Loucy (cell line): ENCODE data around the gene ALAD.

Experiments used
- H2AFZ ChIP-seq: fragments of 200-600 bp; sonication (generic); 2 replicates; pipeline ENCODE4 v1.6.0; 2016; ENCODE audit warnings: antibody characterized with exemption, mild to moderate bottlenecking, low read length, moderate library complexity
- H3F3A ChIP-seq: fragments of 200-600 bp; 2 replicates; pipeline ENCODE4 v1.6.0; 2016; ENCODE audit warnings: antibody characterized with exemption, low read depth, mild to moderate bottlenecking
- H3K27me3 ChIP-seq: fragments of 200-600 bp; sonication (generic); 2 replicates; pipeline ENCODE4 v1.6.1; 2014; ENCODE audit warnings: low read length, mild to moderate bottlenecking; ENCODE audit not compliant: insufficient read depth, poor library complexity, severe bottlenecking
- H3K36me3 ChIP-seq: fragments of 200-600 bp; sonication (generic); 2 replicates; pipeline ENCODE4 v1.6.1; 2016; ENCODE audit warnings: low read length; ENCODE audit not compliant: insufficient read depth
- H3K4me1 ChIP-seq: fragments of 200-600 bp; sonication (generic); 2 replicates; pipeline ENCODE4 v1.5.1; 2014; ENCODE audit warnings: low read length, mild to moderate bottlenecking; ENCODE audit not compliant: insufficient read depth, poor library complexity, severe bottlenecking
- H3K4me2 ChIP-seq: fragments of 200-600 bp; sonication (generic); 2 replicates; pipeline ENCODE4 v1.6.0; 2014; ENCODE audit warnings: antibody characterized with exemption, low read length, low read depth, mild to moderate bottlenecking; ENCODE audit not compliant: poor library complexity, severe bottlenecking
- H3K4me3 ChIP-seq: fragments of 200-600 bp; sonication (generic); 2 replicates; pipeline ENCODE4 v1.5.1; 2014; ENCODE audit warnings: low read length, mild to moderate bottlenecking, mixed read lengths; ENCODE audit not compliant: poor library complexity, severe bottlenecking
- H3K79me2 ChIP-seq: fragments of 200-600 bp; sonication (generic); 2 replicates; pipeline ENCODE4 v1.6.1; 2014; ENCODE audit warnings: low read length; ENCODE audit not compliant: insufficient read depth
- H3K9ac ChIP-seq: fragments of 200-600 bp; sonication (generic); 2 replicates; pipeline ENCODE4 v1.6.0; 2014; ENCODE audit warnings: mild to moderate bottlenecking, low read depth, low read length, moderate library complexity; ENCODE audit not compliant: poor library complexity, severe bottlenecking
- H3K9me2 ChIP-seq: fragments of 200-600 bp; sonication (generic); replicated peaks from 2 replicates; pipeline ENCODE4 v1.6.1; 2016; ENCODE audit warnings: low read depth, low read length, mixed read lengths
- H3K9me3 ChIP-seq: fragments of 200-600 bp; sonication (generic); 2 replicates; pipeline ENCODE4 v1.6.1; 2014; ENCODE audit warnings: mild to moderate bottlenecking, antibody characterized with exemption, low read length, low read depth; ENCODE audit not compliant: insufficient read depth
- H4K20me1 ChIP-seq: fragments of 200-600 bp; sonication (generic); 2 replicates; pipeline ENCODE4 v1.6.0; 2014; ENCODE audit warnings: antibody characterized with exemption, low read length, mild to moderate bottlenecking; ENCODE audit not compliant: insufficient read depth, poor library complexity, severe bottlenecking
- CTCF ChIP-seq: fragments of 200-600 bp; sonication (generic); conservative IDR thresholded peaks from 2 replicates; pipeline ENCODE4 v1.5.1; 2014; ENCODE audit warnings: mild to moderate bottlenecking, antibody characterized with exemption, low read length
- EZH2phosphoT487 ChIP-seq: fragments of 200-600 bp; IDR thresholded peaks from 2 replicates; pipeline ENCODE4 v1.6.1; 2018; ENCODE audit warnings: antibody characterized with exemption, mild to moderate bottlenecking, moderate library complexity, borderline replicate concordance

ALAD gene

GRCh38 chr9:113345190-113345589 lies 55.9 kb downstream of the ALAD start:
- no peaks in the 10 kb centered on the region for H4K20me1 ChIP-seq
- no peak overlapping the region for H3K4me2 ChIP-seq
- H3K27me3 ChIP-seq: no peaks in the 10 kb centered on the region
- H3K4me3 ChIP-seq: no peak overlapping the region
- H2AFZ ChIP-seq: no peak overlapping the region; the same call in 1 of the 2 replicates
- H3F3A ChIP-seq: peaks cover 2% of the 10 kb centered on the region; the same call in 1 of the 2 replicates
- no peak overlapping the region for H3K9ac ChIP-seq
- no peaks in the 10 kb centered on the region for H3K36me3 ChIP-seq
- TF ChIP-seq EZH2phosphoT487 (no peak), CTCF (no peak)
- peaks cover 35% of the 10 kb centered on the region for H3K4me1 ChIP-seq
- H3K9me3 ChIP-seq: no peaks in the 10 kb centered on the region
- H3K79me2 ChIP-seq: no peaks in the 10 kb centered on the region
- H3K9me2 ChIP-seq: no peaks in the 10 kb centered on the region

GRCh38 chr9:113343732-113344231 lies 57.3 kb downstream of the ALAD start:
- H4K20me1 ChIP-seq: no peaks in the 10 kb centered on the region
- no peaks in the 10 kb centered on the region for H3K79me2 ChIP-seq
- H3K4me3 ChIP-seq: peak overlapping the region; percentile 41
- H3K36me3 ChIP-seq: no peaks in the 10 kb centered on the region
- H3K9ac ChIP-seq: peak overlapping the region; percentile 72
- peaks cover 40% of the 10 kb centered on the region for H3K4me1 ChIP-seq
- no peaks in the 10 kb centered on the region for H3K9me3 ChIP-seq
- TF ChIP-seq EZH2phosphoT487: no peak
- TF ChIP-seq CTCF: no peak
- H3K9me2 ChIP-seq: no peaks in the 10 kb centered on the region
- H2AFZ ChIP-seq: peak overlapping the region; percentile 56
- H3K27me3 ChIP-seq: no peaks in the 10 kb centered on the region
- H3F3A ChIP-seq: 0 out of 2 replicates have a peak, but pooled peaks cover under 1% of the 10 kb centered on the region
- H3K4me2 ChIP-seq: peak overlapping the region; percentile 69

GRCh38 chr9:113341712-113342410 lies 59.2 kb downstream of the ALAD start:
- no peak for TF ChIP-seq EZH2phosphoT487
- no peak for TF ChIP-seq CTCF
- Histone ChIP-seq H3K36me3 (no peaks in the 10 kb centered on the region), H3K4me1 (peaks cover 32% of the 10 kb centered on the region), H3K27me3 (no peaks in the 10 kb centered on the region), H2AFZ (no peak overlapping the region), H3K4me3 (no peak overlapping the region), H3K79me2 (no peaks in the 10 kb centered on the region), H3K9ac (no peak overlapping the region), H3F3A (no peaks in the 10 kb centered on the region), H3K4me2 (no peak overlapping the region), H4K20me1 (no peaks in the 10 kb centered on the region), H3K9me2 (no peaks in the 10 kb centered on the region), H3K9me3 (no peaks in the 10 kb centered on the region)
